ENCODE measurements around the gene WDR53. TPM values are rescaled to one million over a fixed set of nuclear protein-coding genes. Genes with fewer than 3 reads are reported as not detected.

WDR53 gene
- total RNA-seq, 4 donors from 2014 or later, result 1.9 to 12.4 (median 6.5) TPM

- no peaks in the 10 kb centered on the region for H3K27me3 ChIP-seq
- DNase-seq, result peak in 2 of 3 donors; percentile 35 to 76
- H3K9me3 ChIP-seq, result peaks cover 0 to 53% (median 13%) of the 10 kb centered on the region in 4 donors
- no peak overlapping the region for H3K4me3 ChIP-seq
- no peaks in the 10 kb centered on the region for H3K36me3 ChIP-seq
- H3K27ac ChIP-seq, result no peak overlapping the region
- TF ChIP-seq, protein P1, sequence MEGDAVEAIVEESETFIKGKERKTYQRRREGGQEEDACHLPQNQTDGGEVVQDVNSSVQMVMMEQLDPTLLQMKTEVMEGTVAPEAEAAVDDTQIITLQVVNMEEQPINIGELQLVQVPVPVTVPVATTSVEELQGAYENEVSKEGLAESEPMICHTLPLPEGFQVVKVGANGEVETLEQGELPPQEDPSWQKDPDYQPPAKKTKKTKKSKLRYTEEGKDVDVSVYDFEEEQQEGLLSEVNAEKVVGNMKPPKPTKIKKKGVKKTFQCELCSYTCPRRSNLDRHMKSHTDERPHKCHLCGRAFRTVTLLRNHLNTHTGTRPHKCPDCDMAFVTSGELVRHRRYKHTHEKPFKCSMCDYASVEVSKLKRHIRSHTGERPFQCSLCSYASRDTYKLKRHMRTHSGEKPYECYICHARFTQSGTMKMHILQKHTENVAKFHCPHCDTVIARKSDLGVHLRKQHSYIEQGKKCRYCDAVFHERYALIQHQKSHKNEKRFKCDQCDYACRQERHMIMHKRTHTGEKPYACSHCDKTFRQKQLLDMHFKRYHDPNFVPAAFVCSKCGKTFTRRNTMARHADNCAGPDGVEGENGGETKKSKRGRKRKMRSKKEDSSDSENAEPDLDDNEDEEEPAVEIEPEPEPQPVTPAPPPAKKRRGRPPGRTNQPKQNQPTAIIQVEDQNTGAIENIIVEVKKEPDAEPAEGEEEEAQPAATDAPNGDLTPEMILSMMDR (IDR thresholded peaks at IDR 0.05), result peak in 5 of 6 experiments; percentile 29 to 56 (median 45)
- TF ChIP-seq POLR2A (IDR thresholded peaks at IDR 0.05), result no peak
- no peaks in the 10 kb centered on the region for H3K4me1 ChIP-seq
Observed at GRCh38 chr3:196518966-196519717, 49.2 kb downstream of the WDR53 start.

DNA sequence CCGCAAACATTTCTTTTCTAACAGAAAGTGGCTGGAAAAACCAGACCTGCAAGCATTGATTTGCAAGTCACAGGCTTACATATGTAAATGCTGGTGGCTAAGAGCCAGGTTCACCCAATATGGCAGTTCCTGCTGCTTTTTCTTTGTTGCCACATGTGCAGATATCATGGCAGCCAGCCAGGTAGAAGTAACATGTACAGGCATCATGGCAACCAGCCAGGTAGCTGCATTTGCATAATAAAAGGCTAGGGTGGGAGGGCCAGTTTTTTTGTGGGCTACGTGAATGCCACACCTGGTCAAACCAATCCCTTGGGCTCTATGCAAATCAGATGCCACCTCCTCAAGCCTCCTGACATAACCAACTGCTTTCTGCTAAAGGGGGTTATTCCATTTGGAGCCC lies 50.4 kb downstream of the WDR53 start:
- Histone ChIP-seq H3K4me3 (no peak overlapping the region), H3K27ac (no peak overlapping the region), H3K4me1 (no peaks in the 10 kb centered on the region), H3K27me3 (no peaks in the 10 kb centered on the region), H3K9me3 (peaks cover 0 to 53% (median 13%) of the 10 kb centered on the region in 4 donors), H3K36me3 (no peaks in the 10 kb centered on the region)
- no peak for DNase-seq
- no peak for TF ChIP-seq POLR2A (IDR thresholded peaks at IDR 0.05)
- TF ChIP-seq, protein P1 (IDR thresholded peaks at IDR 0.05), result no peak

DNA sequence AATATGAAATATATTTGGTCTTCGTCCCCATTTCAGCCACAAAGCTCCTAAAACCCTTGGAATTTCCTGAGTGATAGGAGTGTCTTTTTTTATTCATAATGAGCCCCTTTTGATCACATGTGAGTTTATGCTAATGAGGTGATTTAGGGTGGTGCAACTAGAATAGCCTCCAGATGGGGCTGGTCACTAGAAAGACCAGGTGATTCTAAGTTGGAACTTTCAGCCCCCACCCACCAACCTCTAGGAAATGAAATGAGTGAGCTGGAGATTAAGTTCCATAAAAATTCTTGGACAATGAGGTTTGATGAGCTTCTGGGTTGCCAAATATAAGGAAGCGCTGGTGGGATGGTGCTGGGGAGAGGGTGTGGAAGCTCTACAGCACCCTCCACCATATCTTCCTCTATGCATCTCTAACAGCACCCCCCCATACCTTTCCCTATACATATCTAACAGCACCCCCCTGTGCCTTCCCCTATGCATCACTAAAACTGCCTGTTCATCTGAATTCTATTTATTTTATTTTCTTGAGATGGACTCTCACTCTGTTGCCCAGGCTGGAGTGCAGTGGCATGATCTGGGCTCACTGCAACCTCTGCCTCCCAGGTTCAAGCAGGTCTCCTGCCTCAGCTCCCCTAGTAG lies 51.1 kb downstream of the WDR53 start:
- no peak overlapping the region for H3K27ac ChIP-seq
- DNase-seq, result no peak
- peaks cover 0 to 49% (median 13%) of the 10 kb centered on the region in 4 donors for H3K9me3 ChIP-seq
- H3K4me3 ChIP-seq, result no peak overlapping the region
- H3K27me3 ChIP-seq, result no peaks in the 10 kb centered on the region
- H3K4me1 ChIP-seq, result no peaks in the 10 kb centered on the region
- TF ChIP-seq, protein P1 (IDR thresholded peaks at IDR 0.05), result no peak
- no peak for TF ChIP-seq POLR2A (IDR thresholded peaks at IDR 0.05)
- H3K36me3 ChIP-seq, result no peaks in the 10 kb centered on the region

DNA sequence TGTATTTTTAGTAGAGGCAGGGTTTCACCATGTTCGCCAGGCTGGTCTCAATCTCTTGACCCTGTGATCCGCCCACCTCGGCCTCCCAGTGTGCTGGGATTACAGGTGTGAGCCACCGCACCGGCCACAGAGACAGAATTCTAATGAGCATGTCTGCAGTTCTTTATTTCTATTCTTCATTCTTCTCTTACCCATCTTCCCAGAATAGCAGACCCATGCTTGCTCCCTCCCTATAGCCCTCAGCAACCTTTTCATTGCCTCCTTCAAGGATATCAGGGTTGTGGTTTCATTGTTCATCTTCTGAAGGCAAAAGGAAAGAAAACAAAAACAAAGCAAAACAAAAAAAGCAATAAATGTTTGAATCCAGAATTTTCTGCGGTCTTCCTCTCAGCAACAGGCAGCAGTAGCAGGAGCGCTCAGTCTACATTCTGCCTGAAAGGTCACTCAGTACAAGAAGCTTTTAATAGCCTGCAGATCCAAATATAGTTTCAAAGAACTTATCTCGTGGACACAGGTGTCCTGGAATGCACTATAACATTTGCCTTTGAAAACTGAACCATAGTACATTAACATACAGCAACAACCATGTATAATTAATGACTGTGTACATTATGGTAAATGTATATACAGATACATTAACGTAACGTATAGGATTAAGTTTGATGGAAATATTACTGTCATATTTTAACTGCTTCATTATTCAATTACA lies 53.3 kb downstream of the WDR53 start, which contains the start of gene SMCO1:
SMCO1 (minus strand) TSS at position 434 of the 709 bp plus-strand sequence; CDS start at position 297, 137 bp downstream.
- Histone ChIP-seq H3K4me1 (no peaks in the 10 kb centered on the region), H3K27ac (no peak within 1 kb of the TSS), H3K27me3 (no peaks in the 10 kb centered on the region), H3K4me3 (no peak within 1 kb of the TSS), H3K36me3 (no peaks in the 10 kb centered on the region), H3K9me3 (peaks cover 0 to 31% (median 11%) of the 10 kb centered on the region in 4 donors)
- no peak for DNase-seq
- TF ChIP-seq POLR2A (IDR thresholded peaks at IDR 0.05), result no peak
- TF ChIP-seq, protein P1 (IDR thresholded peaks at IDR 0.05), result no peak

DNA sequence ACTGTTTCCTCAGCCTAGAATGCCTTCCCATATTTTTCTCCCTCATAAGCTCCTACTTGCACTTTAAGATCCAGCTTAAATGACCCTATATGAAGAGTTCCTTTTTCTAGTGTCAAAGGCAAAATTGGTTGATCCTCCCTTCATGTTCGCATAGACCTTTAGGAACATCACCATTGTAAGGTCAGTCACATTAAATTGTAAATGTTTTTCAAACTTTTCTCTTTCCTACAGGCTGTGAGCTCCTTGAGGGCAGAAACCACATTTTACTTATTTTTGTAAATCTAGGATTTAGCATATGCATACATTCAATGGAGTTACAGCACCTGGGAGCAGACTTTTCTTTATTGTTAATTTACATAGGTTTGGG lies 54.0 kb downstream of the WDR53 start:
- no peaks in the 10 kb centered on the region for H3K27me3 ChIP-seq
- no peak overlapping the region for H3K4me3 ChIP-seq
- peaks cover 0 to 24% (median 8%) of the 10 kb centered on the region in 4 donors for H3K9me3 ChIP-seq
- H3K36me3 ChIP-seq, result no peaks in the 10 kb centered on the region
- no peaks in the 10 kb centered on the region for H3K4me1 ChIP-seq
- H3K27ac ChIP-seq, result no peak overlapping the region
- TF ChIP-seq POLR2A (IDR thresholded peaks at IDR 0.05), result no peak
- TF ChIP-seq, protein P1 (IDR thresholded peaks at IDR 0.05), result no peak
- no peak for DNase-seq

All from Peyer's patch (tissue), 4 donors.